D721Med (cell line): ENCODE data around the gene OLFML3.

Source experiments
- DNase-seq: peaks from one replicate; pipeline ENCODE4 v3.0.0; 2011; ENCODE audit warnings: low spot score; ENCODE audit not compliant: insufficient read length
- FAIRE-seq: peaks from 2 replicates; lab custom pipeline; 2011; peaks lifted over from hg19 to GRCh38; lab: Jason Lieb, UNC
- CTCF ChIP-seq: IDR thresholded peaks from 2 replicates; pipeline ENCODE4 v1.5.1; 2012; ENCODE audit warnings: mild to moderate bottlenecking, control low read depth; ENCODE audit not compliant: insufficient read depth; ENCODE audit errors: missing control alignments

OLFML3 gene

GRCh38 chr1:113935176-113935575 lies 44.1 kb upstream of the OLFML3 start:
- no peak for FAIRE-seq
- no peak for TF ChIP-seq CTCF
- DNase-seq = no peak

DNA sequence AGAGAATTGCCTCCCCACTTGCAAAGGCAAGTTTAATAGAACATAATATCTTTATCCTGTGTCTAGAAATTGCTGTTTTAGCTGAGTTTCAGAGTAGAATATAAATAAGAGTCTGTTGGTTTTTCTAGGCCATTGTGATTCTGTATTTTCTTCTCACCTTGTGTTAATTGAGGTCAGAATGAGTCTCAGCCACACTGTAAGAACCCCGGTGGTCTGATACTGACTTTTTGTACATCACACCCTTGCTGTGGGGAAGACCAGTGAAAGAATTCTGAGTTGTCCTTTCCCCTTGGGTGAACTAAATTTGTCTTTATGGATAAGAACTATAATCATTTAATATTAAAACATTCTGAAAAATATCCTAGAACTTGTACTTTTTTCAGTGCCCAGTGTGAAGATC lies 43.3 kb upstream of the OLFML3 start:
- DNase-seq (no peak), FAIRE-seq (no peak)
- no peak for TF ChIP-seq CTCF

DNA sequence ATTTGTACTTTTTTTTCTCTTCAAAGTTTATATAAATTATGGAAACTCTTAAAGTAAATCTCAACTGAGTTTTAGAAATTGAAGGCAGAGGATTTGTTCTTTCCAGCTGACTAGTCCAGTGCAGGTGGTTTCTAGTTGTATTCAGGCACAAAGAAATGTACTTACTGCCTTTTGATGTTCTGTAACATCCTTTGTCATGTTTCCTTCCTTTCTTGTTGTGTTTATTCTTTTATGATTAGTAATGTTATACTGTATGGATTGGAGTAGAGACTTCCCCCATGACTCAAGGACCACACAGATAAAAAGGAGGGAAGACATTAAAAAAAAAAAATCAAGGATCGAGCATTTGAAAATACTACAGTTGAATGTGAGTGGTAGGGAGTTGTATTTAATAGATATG lies 42.1 kb upstream of the OLFML3 start:
- no peak for DNase-seq
- no peak for TF ChIP-seq CTCF
- no peak for FAIRE-seq

DNA sequence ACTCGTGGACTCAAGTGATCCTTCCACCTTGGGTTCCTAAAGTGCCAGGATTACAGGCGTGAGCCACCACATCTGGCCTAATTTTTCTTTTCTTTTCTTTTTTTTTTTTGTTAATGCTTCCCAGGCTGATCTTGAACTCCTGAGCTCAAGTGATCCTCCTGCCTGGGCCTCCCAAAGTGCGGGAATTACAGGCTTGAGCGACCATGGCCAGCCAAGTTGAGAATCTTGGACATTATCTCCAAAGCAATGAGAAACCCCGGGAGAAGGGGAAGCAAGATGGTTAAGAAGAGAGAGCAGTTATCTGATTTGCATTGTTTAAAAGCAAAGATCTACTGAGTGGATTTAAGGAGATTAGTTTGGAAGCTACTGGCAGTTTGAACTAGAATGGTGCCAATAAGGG lies 41.1 kb upstream of the OLFML3 start:
- no peak for TF ChIP-seq CTCF
- FAIRE-seq = no peak

GRCh38 chr1:113940365-113941244 lies 38.7 kb upstream of the OLFML3 start:
- TF ChIP-seq CTCF = no peak
- no peak for DNase-seq
- no peak for FAIRE-seq

More for the DNA sequence above, 41.1 kb upstream of the OLFML3 start:
- no peak for DNase-seq

GRCh38 chr1:113941245-113941559 lies 38.1 kb upstream of the OLFML3 start:
- TF ChIP-seq CTCF = no peak
- no peak for FAIRE-seq
- DNase-seq = no peak

DNA sequence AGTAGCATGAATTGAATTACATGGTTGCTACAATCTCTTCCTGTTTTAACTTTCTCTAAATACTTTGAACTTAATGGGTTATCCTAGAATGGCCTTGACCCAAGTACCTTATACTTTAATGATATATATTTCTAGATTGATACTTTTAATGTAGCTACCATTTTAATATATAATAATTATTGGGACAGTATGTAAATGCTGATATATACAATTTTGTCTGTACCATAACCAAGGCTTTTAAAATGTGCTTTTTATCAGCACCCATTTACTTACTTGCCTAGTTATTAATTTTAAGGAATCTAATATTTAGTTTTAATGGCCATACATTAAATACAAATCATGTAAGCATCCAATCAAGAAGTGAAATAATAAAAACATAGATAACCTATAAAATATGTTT lies 36.7 kb upstream of the OLFML3 start:
- no peak for FAIRE-seq
- no peak for TF ChIP-seq CTCF
- DNase-seq = no peak
